GM19035 (cell line): ENCODE measurements around the gene VAMP5.

Experiments
- ATAC-seq: cut with Tn5 transposase; IDR thresholded peaks from one replicate; pipeline ENCODE4 v1.9.1; 2021; ENCODE audit not compliant: unreplicated experiment

The VAMP5 gene

GRCh38 chr2:85628658-85629057, 44.4 kb downstream of the VAMP5 start:
- ATAC-seq, result no peak

- ATAC-seq, result no peak
Measured at GRCh38 chr2:85631316-85631715, 47.1 kb downstream of the VAMP5 start.

- ATAC-seq, result no peak
Measured at GRCh38 chr2:85635011-85635410, 50.8 kb downstream of the VAMP5 start.

GRCh38 chr2:85635636-85636035, 51.4 kb downstream of the VAMP5 start:
- no peak for ATAC-seq

- peak; percentile 59 for ATAC-seq
Measured at GRCh38 chr2:85642725-85643124, 58.5 kb downstream of the VAMP5 start.
